Measurements from ENCODE around the gene TRAF4. TPM values are rescaled to one million over a fixed set of nuclear protein-coding genes. Genes with fewer than 3 reads are reported as not detected.

TRAF4 gene
- total and polyA plus RNA-seq, 9 of the 15 experiments (the other 6 are each of a cell fraction or from before 2014, with no cell fraction given): 2.4 to 147 (median 72.4) TPM

DNA sequence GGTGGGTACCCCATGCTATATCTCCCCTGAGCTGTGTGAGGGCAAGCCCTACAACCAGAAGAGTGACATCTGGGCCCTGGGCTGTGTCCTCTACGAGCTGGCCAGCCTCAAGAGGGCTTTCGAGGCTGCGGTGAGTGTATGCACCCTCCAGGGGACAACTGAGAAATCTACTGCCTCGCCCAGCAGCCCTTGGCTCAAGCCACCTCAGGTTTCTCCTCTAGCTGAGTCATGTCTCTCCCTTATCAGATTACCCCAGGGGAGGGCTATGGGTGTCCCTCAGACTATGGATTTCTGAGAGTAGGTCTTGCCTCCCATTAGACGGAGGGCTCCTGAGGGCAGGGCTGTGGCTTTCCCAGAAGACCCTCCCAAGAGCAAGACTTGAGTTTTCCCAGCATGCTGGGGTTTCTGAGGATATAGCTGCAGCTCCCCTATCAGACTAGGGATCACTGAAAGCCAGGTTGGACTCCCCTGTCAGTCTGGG, 8.5 kb upstream of the TRAF4 start (continued):
- TF ChIP-seq, protein P1, sequence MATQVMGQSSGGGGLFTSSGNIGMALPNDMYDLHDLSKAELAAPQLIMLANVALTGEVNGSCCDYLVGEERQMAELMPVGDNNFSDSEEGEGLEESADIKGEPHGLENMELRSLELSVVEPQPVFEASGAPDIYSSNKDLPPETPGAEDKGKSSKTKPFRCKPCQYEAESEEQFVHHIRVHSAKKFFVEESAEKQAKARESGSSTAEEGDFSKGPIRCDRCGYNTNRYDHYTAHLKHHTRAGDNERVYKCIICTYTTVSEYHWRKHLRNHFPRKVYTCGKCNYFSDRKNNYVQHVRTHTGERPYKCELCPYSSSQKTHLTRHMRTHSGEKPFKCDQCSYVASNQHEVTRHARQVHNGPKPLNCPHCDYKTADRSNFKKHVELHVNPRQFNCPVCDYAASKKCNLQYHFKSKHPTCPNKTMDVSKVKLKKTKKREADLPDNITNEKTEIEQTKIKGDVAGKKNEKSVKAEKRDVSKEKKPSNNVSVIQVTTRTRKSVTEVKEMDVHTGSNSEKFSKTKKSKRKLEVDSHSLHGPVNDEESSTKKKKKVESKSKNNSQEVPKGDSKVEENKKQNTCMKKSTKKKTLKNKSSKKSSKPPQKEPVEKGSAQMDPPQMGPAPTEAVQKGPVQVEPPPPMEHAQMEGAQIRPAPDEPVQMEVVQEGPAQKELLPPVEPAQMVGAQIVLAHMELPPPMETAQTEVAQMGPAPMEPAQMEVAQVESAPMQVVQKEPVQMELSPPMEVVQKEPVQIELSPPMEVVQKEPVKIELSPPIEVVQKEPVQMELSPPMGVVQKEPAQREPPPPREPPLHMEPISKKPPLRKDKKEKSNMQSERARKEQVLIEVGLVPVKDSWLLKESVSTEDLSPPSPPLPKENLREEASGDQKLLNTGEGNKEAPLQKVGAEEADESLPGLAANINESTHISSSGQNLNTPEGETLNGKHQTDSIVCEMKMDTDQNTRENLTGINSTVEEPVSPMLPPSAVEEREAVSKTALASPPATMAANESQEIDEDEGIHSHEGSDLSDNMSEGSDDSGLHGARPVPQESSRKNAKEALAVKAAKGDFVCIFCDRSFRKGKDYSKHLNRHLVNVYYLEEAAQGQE (IDR thresholded peaks at IDR 0.05; ENCODE audit: borderline replicate concordance): no peak; the same call in 1 of the 2 replicates
- TF ChIP-seq, protein P1 (CRISPR knock-in tag; IDR thresholded peaks at IDR 0.05; ENCODE audit: low read depth): no peak
- TF ChIP-seq ZNF695 (CRISPR knock-in tag; IDR thresholded peaks at IDR 0.05): no peak
- TF ChIP-seq ZFPM2 (CRISPR knock-in tag; IDR thresholded peaks at IDR 0.05): no peak
- TF ChIP-seq RAD51 (IDR thresholded peaks at IDR 0.05; ENCODE audit: borderline replicate concordance, low read depth): no peak
- no peak for TF ChIP-seq MIER1 (IDR thresholded peaks at IDR 0.05; ENCODE audit: low read depth)
- TF ChIP-seq POLR2G (IDR thresholded peaks at IDR 0.05; ENCODE audit: low read depth, low read length): no peak
- no peak for TF ChIP-seq SIN3A (IDR thresholded peaks at IDR 0.05; ENCODE audit: borderline replicate concordance in 2 of 2, control insufficient read depth in 1 of 2, low read depth in 2 of 2, low read length in 2 of 2)
- TF ChIP-seq NCOA4 (IDR thresholded peaks at IDR 0.05; ENCODE audit: partially characterized antibody): no peak
- TF ChIP-seq ETV1 (tag; conservative IDR thresholded peaks at IDR 0.05; ENCODE audit: low read depth): no peak
- peak; percentile 90 for TF ChIP-seq MTA3 (IDR thresholded peaks at IDR 0.05; ENCODE audit: borderline replicate concordance)
- TF ChIP-seq HMG20A (CRISPR knock-in tag; conservative IDR thresholded peaks at IDR 0.05): no peak
- no peak for TF ChIP-seq ZEB2 (IDR thresholded peaks at IDR 0.05)
- TF ChIP-seq ZNF133 (CRISPR knock-in tag; IDR thresholded peaks at IDR 0.05): no peak
- no peak for TF ChIP-seq EGR1 (conservative IDR thresholded peaks at IDR 0.05)
- TF ChIP-seq BHLHE40 (IDR thresholded peaks at IDR 0.05; ENCODE audit: low read length): peak; percentile 13; the same call in 1 of the 2 replicates
- TF ChIP-seq ESRRA (IDR thresholded peaks at IDR 0.05; ENCODE audit: borderline replicate concordance, low read depth): peak; percentile 80; the same call in 1 of the 2 replicates
- no peak for TF ChIP-seq ZNF445 (CRISPR knock-in tag; IDR thresholded peaks at IDR 0.05; ENCODE audit: low read depth)
- TF ChIP-seq ETS2 (tag; IDR thresholded peaks at IDR 0.05; ENCODE audit: borderline replicate concordance, poor library complexity, severe bottlenecking): no peak
- no peak for TF ChIP-seq HMGN3 (IDR thresholded peaks at IDR 0.05; ENCODE audit: borderline replicate concordance, extremely low read depth, insufficient read length, low read depth, low read length)
- TF ChIP-seq ZNF717 (CRISPR knock-in tag; IDR thresholded peaks at IDR 0.05): no peak
- no peak for TF ChIP-seq NR2F6 (CRISPR knock-in tag; IDR thresholded peaks at IDR 0.05)
- TF ChIP-seq BRF1 (IDR thresholded peaks at IDR 0.05; ENCODE audit: borderline replicate concordance, extremely low read depth, insufficient read length): no peak

All from K562 (cell line).